GM19351 (cell line): ENCODE results near the gene GFOD1.

Source experiments
- ATAC-seq: cut with Tn5 transposase; IDR thresholded peaks from one replicate; pipeline ENCODE4 v1.9.1; 2021; ENCODE audit warnings: mild to moderate bottlenecking, moderate library complexity; ENCODE audit not compliant: unreplicated experiment

The GFOD1 gene

GRCh38 chr6:13486679-13487121, 700 bp downstream of the GFOD1 start:
- ATAC-seq, result peak; percentile 28

GRCh38 chr6:13485923-13486562, 1.4 kb downstream of the GFOD1 start:
- ATAC-seq, result no peak

- ATAC-seq, result no peak
These were observed 2.1 kb downstream of the GFOD1 start for GRCh38 chr6:13485303-13485702.

- no peak for ATAC-seq
These were observed 2.6 kb downstream of the GFOD1 start for GRCh38 chr6:13484827-13485226.

- ATAC-seq, result no peak
These were observed 3.2 kb downstream of the GFOD1 start for GRCh38 chr6:13484138-13484708.

GRCh38 chr6:13480631-13481501, 6.5 kb downstream of the GFOD1 start:
- ATAC-seq, result no peak

GRCh38 chr6:13479971-13480434, 7.4 kb downstream of the GFOD1 start:
- no peak for ATAC-seq

GRCh38 chr6:13479206-13479800, 8.1 kb downstream of the GFOD1 start:
- no peak for ATAC-seq

GRCh38 chr6:13478525-13478966, 8.9 kb downstream of the GFOD1 start:
- ATAC-seq, result no peak

- no peak for ATAC-seq
These were observed 12.6 kb downstream of the GFOD1 start for GRCh38 chr6:13474787-13475186.

- no peak for ATAC-seq
These were observed 13.0 kb downstream of the GFOD1 start for GRCh38 chr6:13474360-13474759.

- no peak for ATAC-seq
These were observed 13.6 kb downstream of the GFOD1 start for GRCh38 chr6:13473768-13474165.

- no peak for ATAC-seq
These were observed 14.2 kb downstream of the GFOD1 start for GRCh38 chr6:13472976-13473767.

GRCh38 chr6:13472099-13472498, 15.3 kb downstream of the GFOD1 start:
- ATAC-seq, result no peak

- ATAC-seq, result no peak
These were observed 16.2 kb downstream of the GFOD1 start for GRCh38 chr6:13471184-13471583.

GRCh38 chr6:13470238-13471140, 16.9 kb downstream of the GFOD1 start:
- no peak for ATAC-seq

GRCh38 chr6:13469693-13470092, 17.7 kb downstream of the GFOD1 start:
- ATAC-seq, result no peak

- ATAC-seq, result no peak
These were observed 18.6 kb downstream of the GFOD1 start for GRCh38 chr6:13468839-13469238.

GRCh38 chr6:13467216-13467600, 20.2 kb downstream of the GFOD1 start:
- ATAC-seq, result no peak
